HepG2 (cell line): ENCODE measurements around the gene CLDND2. TPM values are rescaled to one million over a fixed set of nuclear protein-coding genes. Genes with fewer than 3 reads are reported as not detected.

ENCODE experiments used
- ATAD3A ChIP-seq: sonication (generic); formaldehyde crosslinking; IDR thresholded peaks from 2 replicates; pipeline ENCODE4 v1.4.0; 2020; ENCODE audit warnings: missing genetic modification reagents
- HNRNPH1 ChIP-seq: fragments of 200-400 bp; formaldehyde crosslinking; optimal IDR thresholded peaks from 2 replicates; pipeline ENCODE3; 2017; ENCODE audit warnings: mild to moderate bottlenecking, low read depth, low read length
- MED1 ChIP-seq: sonication (generic); formaldehyde crosslinking; IDR thresholded peaks from 2 replicates; pipeline ENCODE4 v1.4.0; 2020; ENCODE audit warnings: missing genetic modification reagents
- MED13 ChIP-seq: sonication (generic); formaldehyde crosslinking; IDR thresholded peaks from 2 replicates; pipeline ENCODE4 v1.5.0; 2020; ENCODE audit warnings: missing genetic modification reagents
- MYNN ChIP-seq: sonication (generic); formaldehyde crosslinking; IDR thresholded peaks from 2 replicates; pipeline ENCODE4 v1.4.0; 2020; ENCODE audit warnings: mild to moderate bottlenecking, low read depth, missing genetic modification reagents
- SSRP1 ChIP-seq: IDR thresholded peaks from 2 replicates; pipeline ENCODE4 v1.6.1; 2016; ENCODE audit warnings: control low read depth
- TARDBP ChIP-seq: sonication (generic); formaldehyde crosslinking; IDR thresholded peaks from 2 replicates; pipeline ENCODE4 v1.8.0; 2022; ENCODE audit warnings: mild to moderate bottlenecking, missing genetic modification reagents
- ZNF331 ChIP-seq: sonication (generic); formaldehyde crosslinking; IDR thresholded peaks from 2 replicates; pipeline ENCODE4 v1.4.0; 2020; ENCODE audit warnings: missing genetic modification reagents
- ZNF557 ChIP-seq: sonication (generic); formaldehyde crosslinking; IDR thresholded peaks from 2 replicates; pipeline ENCODE4 v1.4.0; 2020; ENCODE audit warnings: missing genetic modification reagents
- ZNF629 ChIP-seq: sonication (generic); formaldehyde crosslinking; conservative IDR thresholded peaks from 2 replicates; pipeline ENCODE4 v1.5.0; 2020; ENCODE audit warnings: missing genetic modification reagents
- ZNF775 ChIP-seq: sonication (generic); formaldehyde crosslinking; IDR thresholded peaks from 2 replicates; pipeline ENCODE4 v1.4.0; 2020; ENCODE audit warnings: missing genetic modification reagents, mild to moderate bottlenecking, moderate library complexity, borderline replicate concordance
- ZSCAN21 ChIP-seq: sonication (generic); formaldehyde crosslinking; IDR thresholded peaks from 2 replicates; pipeline ENCODE4 v1.8.0; 2022; ENCODE audit warnings: mild to moderate bottlenecking, missing genetic modification reagents, moderate library complexity, borderline replicate concordance
- polyA plus RNA-seq, 8 experiments: library from polyadenylated mRNA; depleted of rRNA in 3 of 8; stranded (reverse) in 7 of 8; unstranded in 1 of 8; fragments of >200 nt; fragmentation: Illumina TruSeq in 4 of 8; extraction: Trizol in 4 of 8; gene quantifications; 2 replicates each; pipeline versions ENCODE4 v1.2.1 to v1.2.3, GENCODE V29; 2011 to 2016; ENCODE audit warnings: low read depth in 4 of 8, missing spikeins in 1 of 8, mixed read lengths in 1 of 8; ENCODE audit not compliant: insufficient read depth in 1 of 8
- total RNA-seq, 5 experiments: library from RNA; depleted of rRNA; stranded (reverse); fragments of >200 nt; fragmentation: Illumina TruSeq; extraction: Trizol; gene quantifications; 2 replicates each; pipeline ENCODE4 v1.2.3, GENCODE V29; 2016; ENCODE audit warnings: low read depth in 1 of 5
- TF ChIP-seq, protein P1 (sequence below): IDR thresholded peaks from 2 replicates; pipeline ENCODE4 v1.6.1; 2016; ENCODE audit warnings: mild to moderate bottlenecking
- TF ChIP-seq, protein P2 (sequence below): sonication (generic); formaldehyde crosslinking; IDR thresholded peaks from 2 replicates; pipeline ENCODE4 v1.4.0; 2020; ENCODE audit warnings: mild to moderate bottlenecking, low read depth, missing genetic modification reagents
- TF ChIP-seq, protein P3 (sequence below): fragments of 450-650 bp; IDR thresholded peaks from 2 replicates; pipeline ENCODE4 v1.6.1; 2017; ENCODE audit warnings: mild to moderate bottlenecking
- TF ChIP-seq, protein P4 (sequence below): sonication (generic); formaldehyde crosslinking; IDR thresholded peaks from 2 replicates; pipeline ENCODE4 v1.8.0; 2022; ENCODE audit warnings: mild to moderate bottlenecking, missing genetic modification reagents, borderline replicate concordance
- TF ChIP-seq, protein P5 (sequence below): sonication (generic); formaldehyde crosslinking; IDR thresholded peaks from 2 replicates; pipeline ENCODE4 v1.5.1; 2020; ENCODE audit warnings: mild to moderate bottlenecking, missing genetic modification reagents, moderate library complexity

CLDND2 gene
- total and polyA plus RNA-seq, 2 of the 13 experiments (the other 11 are each of a cell fraction or from before 2014, with no cell fraction given) = 0.84 to 1.8 TPM

DNA sequence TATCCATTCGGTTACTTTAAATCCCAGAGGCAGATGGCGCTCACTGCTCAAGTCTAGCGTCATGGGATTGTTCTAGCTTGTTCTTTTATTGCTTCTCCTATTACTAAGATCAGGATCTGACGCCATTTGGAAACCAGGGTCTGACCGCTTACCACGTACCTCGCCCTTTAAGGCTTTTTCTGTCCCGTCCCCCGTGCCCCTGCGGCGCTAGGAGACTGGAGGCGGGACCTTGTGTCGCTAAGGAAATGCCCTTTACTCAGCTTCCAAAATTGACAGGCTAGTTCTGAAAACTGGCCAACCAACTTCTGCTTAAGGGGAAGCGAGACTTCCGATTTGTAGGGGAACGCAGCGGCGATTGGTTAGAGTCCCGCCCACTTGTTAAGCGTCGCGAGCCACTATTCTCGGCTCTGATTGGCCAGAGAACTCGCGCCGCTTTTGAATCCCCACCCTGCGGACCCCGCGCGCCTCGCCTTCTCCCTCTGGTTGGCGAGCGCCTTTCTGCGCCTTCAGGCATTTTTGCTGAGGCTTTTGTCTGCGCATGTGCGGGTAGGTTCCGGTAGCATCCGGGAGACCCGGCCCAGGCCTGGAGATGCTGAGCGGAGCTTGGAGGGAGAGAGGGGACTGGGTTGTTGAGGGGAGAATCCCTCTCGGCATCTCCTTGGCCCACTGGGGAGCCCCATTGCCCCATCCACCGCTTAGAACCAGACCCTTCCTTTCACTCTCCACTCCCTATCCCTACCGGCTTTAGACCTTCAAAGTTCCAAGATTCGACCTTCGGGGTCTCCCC is 25.4 kb upstream of the CLDND2 start (continued):
- TF ChIP-seq, protein P1, sequence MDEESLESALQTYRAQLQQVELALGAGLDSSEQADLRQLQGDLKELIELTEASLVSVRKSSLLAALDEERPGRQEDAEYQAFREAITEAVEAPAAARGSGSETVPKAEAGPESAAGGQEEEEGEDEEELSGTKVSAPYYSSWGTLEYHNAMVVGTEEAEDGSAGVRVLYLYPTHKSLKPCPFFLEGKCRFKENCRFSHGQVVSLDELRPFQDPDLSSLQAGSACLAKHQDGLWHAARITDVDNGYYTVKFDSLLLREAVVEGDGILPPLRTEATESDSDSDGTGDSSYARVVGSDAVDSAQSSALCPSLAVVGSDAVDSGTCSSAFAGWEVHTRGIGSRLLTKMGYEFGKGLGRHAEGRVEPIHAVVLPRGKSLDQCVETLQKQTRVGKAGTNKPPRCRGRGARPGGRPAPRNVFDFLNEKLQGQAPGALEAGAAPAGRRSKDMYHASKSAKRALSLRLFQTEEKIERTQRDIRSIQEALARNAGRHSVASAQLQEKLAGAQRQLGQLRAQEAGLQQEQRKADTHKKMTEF = no peak
- TF ChIP-seq MYNN = peak; percentile 24; the same call in 1 of the 2 replicates
- no peak for TF ChIP-seq ZNF557
- TF ChIP-seq ATAD3A (CRISPR knock-in tag) = no peak
- TF ChIP-seq, protein P2, sequence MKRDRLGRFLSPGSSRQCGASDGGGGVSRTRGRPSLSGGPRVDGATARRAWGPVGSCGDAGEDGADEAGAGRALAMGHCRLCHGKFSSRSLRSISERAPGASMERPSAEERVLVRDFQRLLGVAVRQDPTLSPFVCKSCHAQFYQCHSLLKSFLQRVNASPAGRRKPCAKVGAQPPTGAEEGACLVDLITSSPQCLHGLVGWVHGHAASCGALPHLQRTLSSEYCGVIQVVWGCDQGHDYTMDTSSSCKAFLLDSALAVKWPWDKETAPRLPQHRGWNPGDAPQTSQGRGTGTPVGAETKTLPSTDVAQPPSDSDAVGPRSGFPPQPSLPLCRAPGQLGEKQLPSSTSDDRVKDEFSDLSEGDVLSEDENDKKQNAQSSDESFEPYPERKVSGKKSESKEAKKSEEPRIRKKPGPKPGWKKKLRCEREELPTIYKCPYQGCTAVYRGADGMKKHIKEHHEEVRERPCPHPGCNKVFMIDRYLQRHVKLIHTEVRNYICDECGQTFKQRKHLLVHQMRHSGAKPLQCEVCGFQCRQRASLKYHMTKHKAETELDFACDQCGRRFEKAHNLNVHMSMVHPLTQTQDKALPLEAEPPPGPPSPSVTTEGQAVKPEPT (CRISPR knock-in tag) = no peak
- TF ChIP-seq, protein P3, sequence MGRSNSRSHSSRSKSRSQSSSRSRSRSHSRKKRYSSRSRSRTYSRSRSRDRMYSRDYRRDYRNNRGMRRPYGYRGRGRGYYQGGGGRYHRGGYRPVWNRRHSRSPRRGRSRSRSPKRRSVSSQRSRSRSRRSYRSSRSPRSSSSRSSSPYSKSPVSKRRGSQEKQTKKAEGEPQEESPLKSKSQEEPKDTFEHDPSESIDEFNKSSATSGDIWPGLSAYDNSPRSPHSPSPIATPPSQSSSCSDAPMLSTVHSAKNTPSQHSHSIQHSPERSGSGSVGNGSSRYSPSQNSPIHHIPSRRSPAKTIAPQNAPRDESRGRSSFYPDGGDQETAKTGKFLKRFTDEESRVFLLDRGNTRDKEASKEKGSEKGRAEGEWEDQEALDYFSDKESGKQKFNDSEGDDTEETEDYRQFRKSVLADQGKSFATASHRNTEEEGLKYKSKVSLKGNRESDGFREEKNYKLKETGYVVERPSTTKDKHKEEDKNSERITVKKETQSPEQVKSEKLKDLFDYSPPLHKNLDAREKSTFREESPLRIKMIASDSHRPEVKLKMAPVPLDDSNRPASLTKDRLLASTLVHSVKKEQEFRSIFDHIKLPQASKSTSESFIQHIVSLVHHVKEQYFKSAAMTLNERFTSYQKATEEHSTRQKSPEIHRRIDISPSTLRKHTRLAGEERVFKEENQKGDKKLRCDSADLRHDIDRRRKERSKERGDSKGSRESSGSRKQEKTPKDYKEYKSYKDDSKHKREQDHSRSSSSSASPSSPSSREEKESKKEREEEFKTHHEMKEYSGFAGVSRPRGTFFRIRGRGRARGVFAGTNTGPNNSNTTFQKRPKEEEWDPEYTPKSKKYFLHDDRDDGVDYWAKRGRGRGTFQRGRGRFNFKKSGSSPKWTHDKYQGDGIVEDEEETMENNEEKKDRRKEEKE = no peak
- no peak for TF ChIP-seq MED13 (CRISPR knock-in tag)
- TF ChIP-seq, protein P4, sequence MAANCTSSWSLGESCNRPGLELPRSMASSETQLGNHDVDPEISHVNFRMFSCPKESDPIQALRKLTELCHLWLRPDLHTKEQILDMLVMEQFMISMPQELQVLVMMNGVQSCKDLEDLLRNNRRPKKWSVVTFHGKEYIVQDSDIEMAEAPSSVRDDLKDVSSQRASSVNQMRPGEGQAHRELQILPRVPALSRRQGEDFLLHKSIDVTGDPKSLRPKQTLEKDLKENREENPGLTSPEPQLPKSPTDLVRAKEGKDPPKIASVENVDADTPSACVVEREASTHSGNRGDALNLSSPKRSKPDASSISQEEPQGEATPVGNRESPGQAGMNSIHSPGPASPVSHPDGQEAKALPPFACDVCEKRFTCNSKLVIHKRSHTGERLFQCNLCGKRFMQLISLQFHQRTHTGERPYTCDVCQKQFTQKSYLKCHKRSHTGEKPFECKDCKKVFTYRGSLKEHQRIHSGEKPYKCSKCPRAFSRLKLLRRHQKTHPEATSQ = no peak
- TF ChIP-seq ZNF629 (CRISPR knock-in tag) = no peak
- TF ChIP-seq, protein P5, sequence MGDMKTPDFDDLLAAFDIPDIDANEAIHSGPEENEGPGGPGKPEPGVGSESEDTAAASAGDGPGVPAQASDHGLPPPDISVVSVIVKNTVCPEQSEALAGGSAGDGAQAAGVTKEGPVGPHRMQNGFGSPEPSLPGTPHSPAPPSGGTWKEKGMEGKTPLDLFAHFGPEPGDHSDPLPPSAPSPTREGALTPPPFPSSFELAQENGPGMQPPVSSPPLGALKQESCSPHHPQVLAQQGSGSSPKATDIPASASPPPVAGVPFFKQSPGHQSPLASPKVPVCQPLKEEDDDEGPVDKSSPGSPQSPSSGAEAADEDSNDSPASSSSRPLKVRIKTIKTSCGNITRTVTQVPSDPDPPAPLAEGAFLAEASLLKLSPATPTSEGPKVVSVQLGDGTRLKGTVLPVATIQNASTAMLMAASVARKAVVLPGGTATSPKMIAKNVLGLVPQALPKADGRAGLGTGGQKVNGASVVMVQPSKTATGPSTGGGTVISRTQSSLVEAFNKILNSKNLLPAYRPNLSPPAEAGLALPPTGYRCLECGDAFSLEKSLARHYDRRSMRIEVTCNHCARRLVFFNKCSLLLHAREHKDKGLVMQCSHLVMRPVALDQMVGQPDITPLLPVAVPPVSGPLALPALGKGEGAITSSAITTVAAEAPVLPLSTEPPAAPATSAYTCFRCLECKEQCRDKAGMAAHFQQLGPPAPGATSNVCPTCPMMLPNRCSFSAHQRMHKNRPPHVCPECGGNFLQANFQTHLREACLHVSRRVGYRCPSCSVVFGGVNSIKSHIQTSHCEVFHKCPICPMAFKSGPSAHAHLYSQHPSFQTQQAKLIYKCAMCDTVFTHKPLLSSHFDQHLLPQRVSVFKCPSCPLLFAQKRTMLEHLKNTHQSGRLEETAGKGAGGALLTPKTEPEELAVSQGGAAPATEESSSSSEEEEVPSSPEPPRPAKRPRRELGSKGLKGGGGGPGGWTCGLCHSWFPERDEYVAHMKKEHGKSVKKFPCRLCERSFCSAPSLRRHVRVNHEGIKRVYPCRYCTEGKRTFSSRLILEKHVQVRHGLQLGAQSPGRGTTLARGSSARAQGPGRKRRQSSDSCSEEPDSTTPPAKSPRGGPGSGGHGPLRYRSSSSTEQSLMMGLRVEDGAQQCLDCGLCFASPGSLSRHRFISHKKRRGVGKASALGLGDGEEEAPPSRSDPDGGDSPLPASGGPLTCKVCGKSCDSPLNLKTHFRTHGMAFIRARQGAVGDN (CRISPR knock-in tag) = peak; percentile 92
- TF ChIP-seq HNRNPH1 = no peak
- TF ChIP-seq ZSCAN21 (CRISPR knock-in tag) = 0 out of 2 replicates have a peak, but pooled peaks have one; percentile 63
- TF ChIP-seq ZNF775 (CRISPR knock-in tag) = no peak
- TF ChIP-seq ZNF331 (CRISPR knock-in tag) = no peak
- no peak for TF ChIP-seq SSRP1 (CRISPR knock-in tag)
- no peak for TF ChIP-seq TARDBP (CRISPR knock-in tag)
- peak; percentile 40; the same call in 1 of the 2 replicates for TF ChIP-seq MED1 (CRISPR knock-in tag)
